AG08395 (cell line): ENCODE measurements around the gene OPHN1.
A peak's percentile ranks its signal among the peaks of the same experiment; 100 is the strongest.
"Not testable (repeated sequence)": the region's sequence is repeated elsewhere in the genome, so short reads cannot be mapped to it uniquely, and the experiment has no call there.

Experiments used
- DNase-seq: peaks from one replicate; pipeline ENCODE4 v3.0.0; 2012; ENCODE audit warnings: mixed read lengths, low spot score

OPHN1 gene

DNA sequence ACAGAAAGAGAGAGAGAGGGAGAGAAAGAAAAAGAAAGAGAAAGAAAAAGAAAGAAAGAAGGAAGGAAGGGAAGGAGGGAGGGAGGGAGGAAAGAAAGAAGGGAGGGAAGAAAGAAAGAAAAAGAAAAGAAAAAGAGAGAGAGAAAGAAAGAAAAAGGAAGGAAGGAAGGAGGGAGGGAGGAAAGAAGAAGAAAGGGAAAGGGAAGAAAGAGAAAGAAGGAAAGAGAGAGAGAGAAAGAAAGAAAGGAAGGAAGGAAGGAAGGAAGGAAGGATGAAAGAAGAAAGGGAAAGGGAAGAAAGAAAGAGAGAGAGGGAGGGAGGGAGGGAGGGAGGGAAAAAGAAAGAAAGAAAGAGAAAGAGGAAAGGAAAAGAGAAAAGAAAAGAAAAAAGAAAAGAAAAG lies 10.8 kb downstream of the OPHN1 start:
- no peak for DNase-seq

DNA sequence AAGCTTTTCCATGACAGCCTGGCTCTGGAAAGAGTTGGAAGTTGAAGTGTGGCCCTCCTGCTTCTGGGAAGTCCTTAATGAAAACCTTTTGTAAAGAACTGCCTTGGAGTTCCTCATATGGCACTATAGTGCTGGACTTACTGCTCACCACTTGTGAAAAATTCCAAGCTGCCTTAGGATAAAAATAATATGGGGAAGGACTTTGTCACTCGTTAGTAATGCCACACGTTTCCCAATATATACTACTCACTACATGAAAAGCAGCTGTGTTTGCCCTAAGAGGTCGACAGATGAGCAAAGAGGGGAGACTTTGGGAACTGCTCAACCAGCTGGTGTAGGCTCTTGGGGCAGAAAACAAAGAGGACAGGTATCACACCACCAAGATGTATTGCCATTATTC lies 11.7 kb downstream of the OPHN1 start:
- DNase-seq: no peak

DNA sequence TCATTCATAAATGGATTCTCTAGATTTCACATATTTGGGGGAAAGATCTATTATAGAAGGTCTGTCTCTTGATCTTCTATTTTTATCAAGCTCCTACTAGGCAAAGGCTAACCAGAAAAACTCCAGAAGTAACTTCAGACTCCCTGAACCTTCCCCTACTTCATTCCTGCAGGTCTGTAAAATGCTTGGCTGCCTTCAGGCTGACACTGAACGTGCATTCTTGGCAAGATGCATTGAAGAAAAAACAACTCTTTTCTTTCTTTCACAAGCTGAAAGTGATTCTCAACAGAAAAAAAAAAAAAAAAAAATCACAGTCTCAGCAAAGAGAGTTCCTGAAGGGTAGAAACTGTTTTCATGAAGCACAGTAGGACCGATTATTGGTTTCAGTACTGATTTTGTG lies 12.7 kb downstream of the OPHN1 start:
- no peak for DNase-seq

DNA sequence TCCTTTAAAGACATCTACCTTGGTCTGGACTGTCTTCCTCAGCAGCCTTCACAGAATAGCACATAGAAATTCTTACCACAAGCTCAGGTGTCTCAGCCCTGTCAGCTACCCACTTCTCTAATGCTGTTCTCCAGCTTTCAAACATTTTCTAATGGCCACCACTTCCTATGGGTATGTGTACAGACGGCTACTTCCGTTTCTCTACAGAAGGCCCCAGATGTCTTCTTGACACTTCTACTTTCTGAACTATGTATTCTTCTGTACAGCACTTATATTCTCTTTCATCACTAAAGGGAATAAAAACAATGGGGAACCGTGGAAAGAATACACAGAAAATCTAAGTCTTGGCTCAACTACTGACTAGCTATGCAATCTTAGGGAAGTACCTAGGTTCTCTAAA lies 13.3 kb downstream of the OPHN1 start:
- no peak for DNase-seq

DNA sequence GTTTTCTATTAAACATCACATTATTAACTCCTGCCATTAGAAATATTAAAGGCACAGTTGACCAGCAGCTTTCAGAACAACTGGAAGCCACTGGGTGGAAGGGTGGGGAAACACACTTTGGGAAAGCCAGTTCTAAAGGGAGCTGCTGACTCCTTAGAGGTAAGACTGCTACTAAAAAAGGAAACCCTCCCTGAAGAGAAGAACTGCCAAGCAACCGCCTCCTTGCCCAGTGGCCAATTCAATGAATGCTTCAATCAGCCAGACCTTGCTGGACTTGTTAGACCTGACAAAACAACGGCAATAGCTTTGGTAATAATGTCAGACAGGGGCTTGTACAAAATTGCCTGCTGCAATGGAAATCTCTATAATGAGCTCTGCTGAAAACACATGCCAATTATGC lies 15.6 kb downstream of the OPHN1 start:
- no peak for DNase-seq

DNA sequence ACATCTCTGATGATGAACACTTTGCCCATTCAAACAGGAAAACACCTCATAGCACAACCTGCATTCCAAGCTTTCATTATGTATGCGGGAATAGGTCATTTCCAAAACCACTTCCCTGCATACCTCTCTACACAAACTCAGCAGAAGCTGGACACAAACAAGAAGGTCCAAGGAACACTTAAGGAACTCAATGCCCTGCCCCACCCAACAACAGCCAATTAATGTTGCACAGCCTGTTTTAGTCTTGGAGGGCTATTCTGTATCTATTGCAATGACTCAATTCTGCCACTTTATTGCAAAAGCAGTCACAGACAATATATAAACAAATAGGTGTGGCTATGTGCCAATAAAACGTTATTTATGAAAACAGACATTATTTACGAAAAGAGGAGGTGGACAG lies 16.7 kb downstream of the OPHN1 start:
- DNase-seq: no peak

DNA sequence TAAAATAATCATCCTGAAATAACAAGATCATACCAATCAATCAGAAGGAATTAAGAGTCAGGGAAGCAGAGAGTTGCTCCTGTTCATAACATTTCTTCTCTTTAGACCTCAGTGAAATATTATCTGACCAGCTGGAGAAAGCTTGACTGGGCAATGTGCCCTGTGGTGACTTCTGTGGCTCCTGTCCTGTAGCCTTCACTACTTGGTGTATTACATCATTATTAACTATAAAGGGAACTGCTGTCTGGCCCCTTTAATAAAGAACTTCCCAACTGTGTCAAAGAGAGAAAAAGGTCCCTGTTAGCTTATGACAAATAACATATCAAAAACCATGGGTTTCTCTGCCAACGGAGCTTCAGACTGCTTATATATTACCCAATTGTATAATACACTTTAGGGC lies 18.0 kb downstream of the OPHN1 start:
- peak; percentile 28 for DNase-seq

DNA sequence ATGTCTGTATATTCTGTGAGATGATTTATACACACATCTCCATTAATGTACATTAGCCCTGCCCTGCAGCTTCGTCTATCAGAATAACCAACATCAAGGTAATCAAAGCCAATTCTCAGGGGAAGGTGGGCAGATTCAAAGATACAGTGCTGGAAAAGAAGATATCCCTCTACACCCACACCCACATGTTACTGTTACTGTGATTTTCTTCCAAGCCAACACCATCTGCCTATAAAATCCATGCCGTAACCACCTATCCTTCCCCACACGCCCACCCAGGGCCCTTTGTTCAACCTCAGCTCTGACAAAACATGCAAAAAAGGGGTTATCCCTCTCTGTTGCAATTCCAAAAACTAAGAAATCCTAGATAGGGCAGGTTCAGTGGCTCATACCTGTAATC lies 20.0 kb downstream of the OPHN1 start:
- no peak for DNase-seq

DNA sequence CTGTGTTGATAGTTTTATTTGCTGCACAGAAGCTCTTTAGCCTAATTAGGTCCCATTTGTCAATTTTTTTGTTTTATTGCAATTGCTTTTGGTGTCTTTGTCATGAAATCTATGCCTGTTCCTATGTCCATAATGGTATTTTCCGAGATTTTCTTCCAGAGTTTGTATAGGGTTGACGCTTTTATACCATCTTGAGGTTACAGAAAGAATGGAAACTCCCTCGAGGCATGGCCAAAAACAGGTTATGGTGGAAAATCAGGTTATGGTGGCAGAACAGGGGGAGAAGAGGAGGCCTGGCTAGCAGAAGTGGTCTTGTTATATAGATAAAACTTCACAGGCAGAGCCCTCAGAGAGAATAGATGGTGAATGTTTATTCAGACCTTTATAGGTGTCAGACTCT lies 21.6 kb downstream of the OPHN1 start:
- no peak for DNase-seq

DNA sequence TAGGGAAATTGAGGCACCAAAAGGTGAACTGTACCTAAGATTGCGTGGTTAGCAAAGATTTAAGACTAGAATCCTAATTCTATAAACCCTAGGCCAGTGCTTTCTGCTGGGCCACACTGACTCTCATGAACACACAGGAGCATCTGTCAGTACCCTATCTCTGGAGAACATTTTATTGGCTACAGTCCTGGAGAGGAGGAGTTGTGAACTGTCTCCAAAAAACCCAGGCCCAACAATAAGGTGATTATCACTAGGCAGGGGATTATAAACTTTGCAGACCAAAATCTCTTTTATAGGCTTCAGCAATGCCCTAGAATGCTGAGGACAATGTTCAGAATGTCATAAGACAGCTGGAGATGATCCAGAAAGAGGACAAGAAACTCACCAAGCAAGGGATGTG lies 24.1 kb downstream of the OPHN1 start:
- DNase-seq: no peak

DNA sequence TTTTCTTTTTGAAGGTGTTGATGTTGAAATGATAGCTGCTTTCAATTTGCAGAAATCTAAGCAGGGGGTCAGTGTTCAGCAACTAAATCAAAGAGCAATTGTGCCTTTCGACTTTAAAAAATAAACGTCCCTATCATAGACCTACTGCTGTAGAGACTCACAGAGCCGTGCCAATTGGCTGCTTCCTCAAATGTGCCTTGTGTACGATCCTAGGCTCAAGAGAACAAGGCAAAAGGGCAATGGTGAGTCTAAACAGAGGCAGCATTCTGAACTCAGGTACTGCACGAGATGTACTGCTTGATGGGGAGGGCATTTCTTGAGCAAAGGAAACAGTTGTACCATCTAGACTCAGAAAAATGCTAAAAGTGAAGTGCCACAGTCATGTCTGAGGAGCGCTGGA lies 29.8 kb downstream of the OPHN1 start:
- DNase-seq: no peak

DNA sequence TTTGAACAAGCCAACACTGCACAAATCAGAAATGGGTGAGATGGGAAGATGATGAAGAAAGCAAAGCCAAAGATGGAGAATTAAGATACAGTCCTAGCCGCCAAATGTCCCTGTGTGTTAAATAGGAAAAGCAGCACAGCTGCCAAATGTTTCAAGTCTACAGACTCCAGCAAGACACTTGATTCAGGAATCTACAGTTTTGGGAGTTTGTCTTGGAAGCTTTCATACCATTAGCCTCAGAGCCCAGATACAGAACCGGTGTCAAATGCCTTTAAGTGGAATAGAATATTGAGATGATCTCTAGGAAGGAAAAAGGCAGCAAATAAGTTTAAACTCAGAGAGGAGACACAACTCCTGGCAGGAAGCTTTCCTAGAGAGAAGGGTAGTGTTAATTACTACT lies 30.3 kb downstream of the OPHN1 start:
- no peak for DNase-seq

DNA sequence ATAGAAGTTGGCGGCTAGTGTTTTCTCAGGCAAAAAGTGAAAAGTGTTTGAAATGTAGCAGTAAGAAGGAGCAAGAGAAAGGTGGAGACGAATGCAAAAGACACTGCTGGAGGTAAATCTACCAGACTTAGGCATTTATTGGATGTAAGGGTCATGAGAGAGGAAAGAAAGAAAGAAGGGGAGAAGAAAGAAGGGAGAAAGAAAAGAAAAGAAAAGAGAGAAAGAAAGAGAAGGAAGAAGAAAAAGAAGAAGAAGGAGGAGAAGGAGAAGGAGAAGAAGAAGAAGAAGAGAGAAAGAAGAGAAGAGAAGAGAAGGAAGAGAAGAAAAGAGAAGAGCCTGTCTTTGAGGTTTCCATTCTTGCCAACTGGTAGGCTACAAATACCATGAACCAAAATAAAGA lies 31.2 kb downstream of the OPHN1 start:
- no peak for DNase-seq

DNA sequence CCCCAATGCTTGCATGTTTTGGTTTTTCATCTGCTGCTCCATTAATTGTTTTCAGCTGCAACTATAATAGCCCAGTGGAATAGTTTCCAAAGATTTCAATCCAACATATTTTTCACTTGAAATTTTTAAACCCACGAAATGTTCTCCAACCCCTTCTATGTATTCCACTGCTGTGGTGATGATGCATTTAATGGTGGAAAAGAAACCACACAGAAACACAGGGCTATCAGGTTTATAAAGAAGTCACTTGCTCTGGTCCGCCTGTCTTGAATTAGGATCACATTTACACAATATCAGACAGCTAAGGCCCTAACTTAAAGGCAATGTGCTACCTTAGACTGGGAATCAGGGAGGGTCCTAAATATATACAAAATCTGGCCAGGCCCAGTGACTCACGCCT lies 35.0 kb downstream of the OPHN1 start:
- DNase-seq: no peak

DNA sequence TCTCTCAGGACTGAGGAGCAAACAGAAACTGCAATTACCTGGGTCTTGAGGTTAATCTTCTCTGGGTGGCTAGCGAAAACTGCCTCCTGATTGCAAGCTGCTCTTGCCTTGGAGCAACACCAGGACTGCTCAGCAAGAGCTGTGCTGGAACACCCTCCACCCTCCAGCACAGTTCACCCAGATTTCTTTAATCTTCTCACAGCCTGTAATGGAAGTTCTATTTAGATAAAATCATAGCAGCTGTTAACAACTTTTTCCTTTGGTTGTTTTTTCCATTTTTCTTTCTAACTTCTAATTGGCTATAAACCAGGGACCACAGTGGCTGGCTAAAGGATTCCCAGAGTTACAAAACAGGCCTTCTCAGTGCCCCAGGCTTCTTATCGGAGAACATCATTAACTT lies 36.3 kb downstream of the OPHN1 start:
- peak; percentile 25 for DNase-seq

DNA sequence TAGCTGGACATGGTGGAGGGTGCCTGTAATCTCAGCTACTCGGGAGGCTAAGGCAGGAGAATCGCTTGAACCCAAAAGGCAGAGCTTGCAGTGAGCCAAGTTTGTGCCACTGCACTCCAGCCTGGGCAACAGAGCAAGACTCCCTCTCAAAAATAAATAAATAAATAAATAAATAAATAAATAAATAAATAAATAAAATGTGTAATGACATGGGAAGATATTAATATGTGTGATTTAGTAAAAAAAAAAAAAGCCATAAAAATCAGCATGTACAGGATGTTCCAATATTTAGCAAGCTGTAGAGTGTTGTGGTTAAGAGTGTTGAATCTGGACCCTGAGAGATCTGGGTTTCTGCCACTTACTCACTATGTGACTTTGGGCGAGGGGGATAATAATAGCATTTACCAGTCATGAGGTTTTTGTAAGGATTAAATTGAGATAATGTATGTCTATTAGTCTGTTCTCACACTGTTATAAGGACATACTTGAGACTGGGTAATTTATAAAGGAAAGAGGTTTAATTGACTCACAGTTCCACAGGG lies 43.8 kb downstream of the OPHN1 start:
- not testable (repeated sequence) for DNase-seq

DNA sequence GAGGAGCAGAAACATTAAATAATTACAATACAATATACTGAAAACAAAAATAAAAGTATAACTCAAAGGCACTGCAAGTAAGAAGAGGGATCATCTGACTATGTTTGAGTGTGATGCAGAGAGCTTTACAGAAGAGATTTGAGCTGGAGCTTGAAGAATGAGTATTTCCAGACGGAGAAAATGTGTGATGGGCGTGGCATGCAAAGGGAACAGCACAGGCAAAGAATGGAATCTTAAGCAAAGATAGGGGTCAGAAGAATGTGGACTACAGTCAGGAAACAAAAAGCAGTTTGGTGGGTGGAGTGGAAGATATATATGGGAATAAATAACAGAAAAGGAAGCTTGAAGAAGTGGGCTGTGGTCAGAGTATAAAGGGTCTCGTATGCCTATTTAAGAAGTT lies 45.5 kb downstream of the OPHN1 start:
- no peak for DNase-seq

DNA sequence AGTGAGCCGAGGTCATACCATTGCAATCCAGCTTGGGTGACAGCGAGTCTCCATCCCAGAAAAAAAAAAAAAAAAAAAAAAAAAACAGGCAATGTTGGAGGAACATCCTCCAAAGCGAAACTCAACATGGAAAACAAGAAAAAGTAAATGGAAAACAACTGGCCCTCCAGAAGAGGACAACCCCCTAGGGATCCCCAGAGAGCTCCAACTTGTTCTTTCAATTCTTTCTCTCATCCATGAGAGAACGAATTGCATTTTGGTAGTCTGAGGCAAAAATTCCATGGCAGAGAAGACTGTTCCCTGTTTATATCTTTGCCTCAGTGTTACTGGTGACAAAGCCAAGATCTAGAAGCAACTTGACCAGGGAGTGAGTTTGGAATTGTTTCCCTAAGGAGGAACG lies 49.8 kb downstream of the OPHN1 start:
- no peak for DNase-seq

DNA sequence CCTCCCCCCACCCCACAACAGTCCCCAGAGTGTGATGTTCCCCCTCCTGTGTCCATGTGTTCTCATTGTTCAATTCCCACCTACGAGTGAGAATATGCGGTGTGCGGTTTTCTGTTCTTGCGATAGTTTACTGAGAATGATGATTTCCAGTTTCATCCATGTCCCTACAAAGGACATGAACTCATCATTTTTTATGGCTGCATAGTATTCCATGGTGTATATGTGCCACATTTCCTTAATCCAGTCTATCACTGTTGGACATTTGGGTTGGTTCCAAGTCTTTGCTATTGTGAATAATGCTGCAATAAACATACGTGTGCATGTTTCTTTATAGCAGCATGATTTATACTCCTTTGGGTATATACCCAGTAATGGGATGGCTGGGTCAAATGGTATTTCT lies 55.7 kb downstream of the OPHN1 start:
- DNase-seq: not testable (repeated sequence)

DNA sequence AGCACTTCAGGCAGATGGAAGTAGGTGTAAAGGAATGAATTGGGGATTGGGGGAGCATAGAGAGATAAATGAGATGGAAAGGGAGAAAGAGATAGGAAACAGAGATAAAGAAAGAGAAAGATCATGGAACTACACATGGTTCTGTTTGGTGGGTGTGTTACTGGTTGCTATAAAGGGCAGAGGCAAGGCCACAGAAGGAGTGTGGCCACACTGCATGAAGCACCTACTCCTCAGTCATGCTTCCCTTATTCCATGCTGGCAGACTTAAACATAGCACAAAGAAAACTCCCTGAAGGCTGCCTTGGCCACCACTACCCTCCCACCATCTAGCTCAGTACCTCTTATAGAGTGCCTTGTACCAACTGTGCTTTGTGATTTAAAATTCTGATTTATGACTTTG lies 56.9 kb downstream of the OPHN1 start:
- no peak for DNase-seq

DNA sequence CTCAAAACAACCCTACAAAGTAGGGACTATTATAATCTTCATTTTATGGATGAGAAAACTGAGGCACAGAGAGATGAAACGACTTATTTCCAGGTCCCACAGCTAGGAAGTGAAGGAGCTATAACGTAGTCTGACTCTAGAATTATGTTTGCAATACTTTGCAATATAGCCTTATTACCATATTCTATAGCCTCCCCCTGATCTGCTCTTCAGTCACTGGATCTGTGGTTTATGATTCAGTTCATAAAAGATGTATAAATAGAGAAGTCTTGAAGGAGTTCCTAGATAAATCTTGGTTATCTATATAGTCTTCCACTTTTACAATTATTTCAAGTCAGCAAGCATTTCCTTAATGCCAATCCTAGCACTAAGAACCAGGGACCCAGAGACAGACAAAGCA lies 57.5 kb downstream of the OPHN1 start:
- no peak for DNase-seq

DNA sequence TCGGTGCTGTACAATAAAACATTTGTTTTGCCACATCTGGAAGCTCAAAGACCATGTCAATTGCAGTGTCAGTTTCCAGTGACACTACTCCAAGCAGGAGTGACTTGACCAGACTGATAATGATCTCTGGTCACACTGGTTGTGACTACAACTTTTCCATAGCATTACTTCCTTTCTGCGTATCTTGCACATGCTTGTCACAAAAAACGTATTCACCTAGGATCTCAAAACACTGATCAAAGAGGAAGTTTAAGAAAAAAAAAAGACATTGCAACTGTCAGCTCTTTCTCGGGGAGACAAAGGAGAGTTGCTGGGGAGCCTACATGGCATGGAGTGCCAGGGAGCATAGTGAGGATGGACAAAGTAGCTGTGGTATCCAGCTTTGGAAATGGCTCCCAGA lies 60.6 kb downstream of the OPHN1 start:
- no peak for DNase-seq

DNA sequence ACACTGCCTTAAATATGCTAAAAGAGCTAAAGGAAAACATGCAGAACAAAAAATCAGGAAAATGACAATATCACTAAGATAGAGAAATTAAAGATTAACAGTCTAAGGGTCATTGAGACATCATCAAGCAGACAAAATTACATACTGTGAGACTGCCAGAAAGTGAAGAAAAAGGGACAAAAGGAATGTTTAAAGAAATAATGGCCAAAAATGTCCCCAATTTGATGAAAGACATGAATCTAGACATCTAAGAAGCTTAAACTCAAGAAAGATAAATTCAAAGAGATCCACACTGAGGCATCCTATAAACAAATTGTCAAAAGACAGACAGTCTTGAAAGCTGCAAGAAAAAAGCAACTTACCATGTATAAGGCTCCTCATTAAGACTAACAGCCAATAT lies 63.7 kb downstream of the OPHN1 start:
- no peak for DNase-seq

DNA sequence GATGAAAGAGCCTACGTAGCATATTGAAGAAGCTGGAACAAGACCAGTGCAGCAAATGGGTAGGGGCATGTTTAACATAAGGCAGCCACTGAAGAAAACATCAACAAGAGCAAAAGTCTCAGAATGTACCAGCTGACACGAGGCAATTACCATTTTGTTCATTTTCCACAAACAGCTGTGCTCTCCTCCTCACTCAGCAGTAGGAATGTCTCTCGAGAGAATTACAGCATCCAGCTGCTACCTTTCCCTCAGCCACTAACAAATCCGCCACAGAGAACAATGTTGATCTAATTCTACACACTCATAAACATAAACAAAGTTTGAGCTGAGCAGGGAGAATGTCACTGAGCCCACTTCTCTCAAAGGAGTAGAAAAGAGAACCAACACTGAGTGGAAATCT lies 68.0 kb downstream of the OPHN1 start:
- DNase-seq: no peak

DNA sequence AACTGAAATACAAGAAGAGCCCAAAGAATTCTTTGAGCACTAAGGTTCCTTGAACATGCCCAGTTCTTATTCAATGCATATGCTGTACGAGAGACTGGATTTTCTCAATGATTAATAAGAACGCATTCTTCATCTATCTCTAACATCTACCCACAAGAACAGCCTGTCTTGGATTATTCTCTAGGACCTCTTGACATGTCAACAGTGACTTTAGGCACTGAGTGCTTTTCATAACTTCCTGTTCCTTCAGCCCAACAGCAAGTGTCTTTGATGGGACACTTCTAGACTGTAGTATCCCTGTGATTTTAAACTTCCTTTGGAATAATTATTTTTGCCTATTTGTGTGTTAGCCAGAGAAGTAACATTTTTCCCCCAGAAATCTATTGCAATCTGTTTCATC lies 69.3 kb downstream of the OPHN1 start:
- no peak for DNase-seq
